COLO668 (cell line): ENCODE results near the gene SLCO3A1.
"Not testable (repeated sequence)": the region's sequence is repeated elsewhere in the genome, so short reads cannot be mapped to it uniquely, and the experiment has no call there.

Experiments
- DNase-seq: peaks from one replicate; lab custom pipeline; 2025; ENCODE audit not compliant: unreplicated experiment; lab: John Stamatoyannopoulos, UW

The SLCO3A1 gene

GRCh38 chr15:91961357-91961756 lies 107.8 kb downstream of the SLCO3A1 start:
- DNase-seq: no peak

- DNase-seq: not testable (repeated sequence)
These were observed 110.2 kb downstream of the SLCO3A1 start for GRCh38 chr15:91963747-91964146.

GRCh38 chr15:91965501-91966193 lies 112.1 kb downstream of the SLCO3A1 start:
- DNase-seq: peak; percentile 19

- DNase-seq: no peak
These were observed 112.7 kb downstream of the SLCO3A1 start for GRCh38 chr15:91966194-91966552.

- DNase-seq: no peak
These were observed 114.6 kb downstream of the SLCO3A1 start for GRCh38 chr15:91967935-91968606.

- DNase-seq: no peak
These were observed 115.1 kb downstream of the SLCO3A1 start for GRCh38 chr15:91968610-91969009.

- DNase-seq: no peak
These were observed 116.6 kb downstream of the SLCO3A1 start for GRCh38 chr15:91970142-91970541.

GRCh38 chr15:91973481-91973880 lies 120.0 kb downstream of the SLCO3A1 start:
- DNase-seq: no peak

GRCh38 chr15:91974321-91974720 lies 120.8 kb downstream of the SLCO3A1 start:
- DNase-seq: no peak

GRCh38 chr15:91975241-91975978 lies 121.9 kb downstream of the SLCO3A1 start:
- no peak for DNase-seq

GRCh38 chr15:91976966-91977365 lies 123.5 kb downstream of the SLCO3A1 start:
- DNase-seq: no peak

- no peak for DNase-seq
These were observed 127.2 kb downstream of the SLCO3A1 start for GRCh38 chr15:91980502-91981267.

- no peak for DNase-seq
These were observed 128.6 kb downstream of the SLCO3A1 start for GRCh38 chr15:91981821-91982800.

- no peak for DNase-seq
These were observed 130.3 kb downstream of the SLCO3A1 start for GRCh38 chr15:91983729-91984340.

- DNase-seq: no peak
These were observed 131.8 kb downstream of the SLCO3A1 start for GRCh38 chr15:91985297-91985696.

GRCh38 chr15:91988071-91988470 lies 134.6 kb downstream of the SLCO3A1 start:
- no peak for DNase-seq

- DNase-seq: no peak
These were observed 135.1 kb downstream of the SLCO3A1 start for GRCh38 chr15:91988655-91989054.

GRCh38 chr15:91989821-91990220 lies 136.3 kb downstream of the SLCO3A1 start:
- DNase-seq: no peak

GRCh38 chr15:91992945-91993344 lies 139.4 kb downstream of the SLCO3A1 start:
- no peak for DNase-seq

GRCh38 chr15:91995146-91995545 lies 141.6 kb downstream of the SLCO3A1 start:
- DNase-seq: no peak
